GM18858 (cell line): ENCODE results near the gene SULT4A1.

Experiments
- ATAC-seq: cut with Tn5 transposase; IDR thresholded peaks from one replicate; pipeline ENCODE4 v1.9.1; 2021; ENCODE audit not compliant: unreplicated experiment

Gene SULT4A1

GRCh38 chr22:43861529-43861928 lies 784 bp downstream of the SULT4A1 start:
- no peak for ATAC-seq

- ATAC-seq = no peak
Observed at GRCh38 chr22:43860831-43861230, 1.5 kb downstream of the SULT4A1 start.

GRCh38 chr22:43860126-43860525 lies 2.2 kb downstream of the SULT4A1 start:
- ATAC-seq = no peak

- no peak for ATAC-seq
Observed at GRCh38 chr22:43859621-43860020, 2.7 kb downstream of the SULT4A1 start.

DNA sequence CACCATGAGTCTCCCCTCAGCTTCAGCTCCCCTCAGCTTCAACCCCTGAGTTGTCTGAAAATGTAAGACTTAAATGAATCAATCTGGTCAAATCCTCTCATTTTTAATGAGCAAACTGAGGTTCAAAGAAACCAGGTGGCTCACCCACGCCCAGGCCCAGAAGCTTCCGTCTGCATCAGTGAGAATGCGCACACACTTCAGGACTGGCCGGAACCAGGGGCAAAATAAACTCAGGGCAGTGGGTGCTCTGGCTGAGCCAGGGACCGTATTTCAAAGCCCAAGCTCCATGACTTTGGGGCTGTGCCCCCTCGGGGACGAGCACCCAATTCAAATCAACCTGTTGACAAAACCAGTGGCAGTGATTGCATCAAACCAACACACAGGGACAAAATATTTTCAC lies 3.1 kb downstream of the SULT4A1 start:
- ATAC-seq = no peak

DNA sequence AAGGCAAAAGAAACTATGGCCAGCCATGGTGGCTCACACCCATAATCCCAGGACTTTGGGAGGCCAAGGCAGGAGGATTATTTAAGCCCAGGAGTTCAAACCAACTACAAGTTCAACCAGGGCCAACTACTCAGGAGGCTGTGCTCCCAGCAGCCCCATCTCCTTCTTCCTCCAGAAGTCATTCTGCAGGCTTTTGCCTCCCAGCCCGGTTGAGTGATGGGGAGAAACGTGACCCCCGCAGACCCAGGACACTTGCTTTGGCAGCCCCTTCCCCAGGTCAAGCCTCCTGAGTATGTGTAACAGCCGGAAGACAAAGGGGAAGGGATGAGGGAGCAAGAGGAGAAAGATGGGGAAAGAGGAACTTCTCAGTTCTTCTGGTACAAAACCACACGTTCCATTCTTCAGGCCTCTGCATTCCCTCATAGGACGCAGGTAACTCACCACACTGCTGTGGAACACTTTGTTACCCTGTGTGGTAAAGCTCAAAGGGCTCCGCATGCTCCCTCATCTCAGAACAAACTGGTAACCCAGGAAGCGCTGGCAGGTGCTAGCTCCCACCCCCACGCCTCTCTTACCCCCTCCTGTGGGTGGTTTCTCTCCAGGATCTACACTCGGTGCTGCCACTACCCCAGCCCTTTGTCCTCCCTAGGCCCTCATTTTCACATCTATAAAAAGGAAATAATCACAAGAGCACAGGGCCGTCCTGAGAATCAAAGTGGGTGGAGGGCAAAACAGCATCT lies 4.0 kb downstream of the SULT4A1 start:
- no peak for ATAC-seq

- no peak for ATAC-seq
Observed at GRCh38 chr22:43857367-43857766, 4.9 kb downstream of the SULT4A1 start.

GRCh38 chr22:43855431-43855830 lies 6.9 kb downstream of the SULT4A1 start:
- no peak for ATAC-seq

GRCh38 chr22:43854786-43855271 lies 7.5 kb downstream of the SULT4A1 start:
- ATAC-seq = no peak

DNA sequence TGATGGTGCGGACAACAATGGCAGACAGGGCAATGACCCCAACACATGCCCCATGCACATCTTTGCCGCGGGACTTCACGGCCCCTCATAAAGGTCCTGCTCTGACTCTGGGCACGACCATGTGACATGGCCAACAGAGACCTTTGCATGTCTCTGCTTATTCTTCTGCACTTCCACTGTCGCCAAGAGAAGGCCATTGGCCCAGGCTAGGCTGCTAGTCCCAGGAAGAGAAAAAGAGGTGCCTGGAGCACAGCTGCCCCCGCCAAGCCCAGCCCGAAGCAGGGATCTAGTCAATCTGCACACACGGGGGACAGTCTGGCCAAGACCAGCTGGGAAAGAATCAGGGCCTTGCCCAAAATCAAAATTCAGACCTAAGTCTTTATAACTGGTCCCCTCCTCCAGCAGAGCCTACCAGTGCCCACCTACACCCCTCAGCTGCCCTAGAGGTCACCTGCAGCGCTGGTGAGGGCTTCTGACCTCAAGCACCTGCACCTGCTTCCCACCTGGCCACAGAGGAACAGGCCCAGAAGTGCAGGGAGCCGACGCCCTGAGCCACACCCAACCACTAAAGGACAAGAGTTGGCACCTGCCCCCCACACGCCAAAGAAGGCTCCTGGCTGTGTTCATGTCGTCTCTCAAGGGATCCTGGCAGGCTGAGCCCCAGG lies 8.1 kb downstream of the SULT4A1 start:
- ATAC-seq = no peak

- no peak for ATAC-seq
Observed at GRCh38 chr22:43853328-43853931, 8.9 kb downstream of the SULT4A1 start.

DNA sequence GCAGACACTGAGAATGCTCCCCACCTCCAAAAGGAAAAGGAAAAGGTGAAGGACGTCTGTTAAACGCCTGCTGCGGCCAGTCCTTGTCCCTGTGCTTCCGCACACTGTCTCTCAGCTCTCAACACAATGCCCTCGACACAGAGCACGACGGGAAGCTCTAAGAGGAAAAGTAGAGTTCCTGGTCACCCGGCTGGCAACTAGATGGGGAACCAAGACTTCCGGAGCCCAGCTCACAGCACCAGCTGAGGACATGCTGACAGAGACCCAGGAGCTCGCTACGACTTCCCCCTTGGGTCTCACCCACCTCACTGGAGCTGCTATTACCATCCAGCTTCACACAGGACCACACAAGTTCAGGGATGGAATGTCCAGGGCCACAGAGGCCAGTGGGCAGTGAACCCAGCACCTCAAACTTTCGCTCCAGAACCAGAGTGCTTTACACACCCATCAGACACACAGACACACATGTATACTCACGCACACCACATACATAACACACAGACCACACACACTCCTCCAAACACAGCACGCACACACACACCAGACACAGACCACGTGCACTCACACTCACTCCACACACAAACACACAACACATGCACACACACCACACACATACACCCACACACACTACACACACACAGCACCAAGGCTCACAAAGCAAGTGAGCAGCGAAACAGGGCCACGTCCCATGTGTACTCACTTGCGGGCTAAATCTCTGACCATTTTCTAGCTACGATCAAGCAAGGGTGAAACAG lies 9.6 kb downstream of the SULT4A1 start:
- no peak for ATAC-seq

GRCh38 chr22:43851979-43852307 lies 10.4 kb downstream of the SULT4A1 start:
- no peak for ATAC-seq

GRCh38 chr22:43851058-43851978 lies 11.0 kb downstream of the SULT4A1 start:
- no peak for ATAC-seq

DNA sequence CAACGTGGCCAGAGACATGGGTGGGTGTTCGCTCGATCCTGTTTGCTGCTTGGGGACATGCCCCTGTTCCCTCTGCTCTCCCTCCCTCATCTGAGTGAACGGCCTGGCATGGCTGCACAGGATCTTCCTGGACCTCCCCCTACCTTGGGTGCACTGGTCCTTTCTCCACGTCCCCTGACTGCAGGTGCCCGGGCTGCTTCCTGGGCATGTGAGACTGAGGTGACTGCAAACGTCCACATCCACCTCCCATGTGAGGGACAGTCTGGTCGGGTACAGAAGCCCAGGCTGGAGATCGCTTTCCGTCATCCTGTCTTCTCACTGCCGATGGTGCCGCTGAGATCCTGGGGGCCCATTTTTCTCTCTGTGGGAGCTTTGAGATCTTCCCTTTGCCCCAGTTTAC lies 11.8 kb downstream of the SULT4A1 start:
- ATAC-seq = no peak

- ATAC-seq = no peak
Observed at GRCh38 chr22:43849731-43850130, 12.6 kb downstream of the SULT4A1 start.

DNA sequence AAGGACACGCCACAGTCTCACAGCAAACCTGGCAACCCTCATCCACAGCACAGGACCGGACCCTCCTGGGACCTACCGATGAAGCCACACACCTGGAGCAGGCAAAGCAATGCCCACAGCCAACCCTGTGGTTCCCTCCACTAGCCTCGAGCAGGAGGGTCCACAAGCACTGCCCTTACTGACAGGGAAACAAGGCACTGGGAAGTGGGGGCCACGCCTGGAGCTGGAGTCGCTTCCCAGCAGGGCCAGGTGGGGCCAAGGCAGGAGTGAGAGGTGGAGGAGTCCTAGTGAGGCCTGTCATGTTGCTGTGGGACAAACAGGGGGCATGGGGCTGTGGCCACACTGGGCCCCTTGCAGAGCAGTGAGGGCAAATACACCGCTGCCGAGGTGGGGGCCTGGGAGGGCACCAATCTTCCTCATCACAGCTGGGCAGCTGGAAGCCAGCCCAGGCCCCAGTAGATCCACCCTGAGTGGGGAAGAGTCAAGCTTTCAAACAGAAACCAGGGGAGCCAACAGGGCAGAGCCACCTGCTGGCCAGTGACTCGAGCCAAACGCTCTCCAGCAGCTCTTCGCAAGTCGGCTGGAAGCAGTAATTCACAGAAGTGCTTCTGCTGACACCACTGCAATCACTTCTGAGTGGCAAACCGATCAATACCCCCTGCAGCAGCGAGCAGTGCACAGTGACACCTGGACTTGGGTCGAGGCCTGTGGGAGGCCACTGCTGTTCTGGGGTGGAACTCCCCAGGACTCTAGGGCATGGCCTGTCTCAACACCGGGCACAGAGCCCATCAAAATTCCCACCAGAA lies 13.7 kb downstream of the SULT4A1 start:
- no peak for ATAC-seq

- ATAC-seq = no peak
Observed at GRCh38 chr22:43847376-43848289, 14.7 kb downstream of the SULT4A1 start.

GRCh38 chr22:43846966-43847365 lies 15.3 kb downstream of the SULT4A1 start:
- no peak for ATAC-seq
